Prostate gland (tissue), 2 donors: ENCODE data around the gene TMCC1.

ENCODE experiments used
- POLR2A ChIP-seq: fragments of 450-650 bp; IDR thresholded peaks from one replicate; pipeline ENCODE4 v1.6.1; 2016; ENCODE audit warnings: antibody characterized with exemption, mild to moderate bottlenecking
- TF ChIP-seq, protein P1 (sequence below), 4 experiments: fragments of 200-600 bp in 2 of 4; fragments of 450-650 bp in 2 of 4; sonication (generic) in 2 of 4; IDR thresholded peaks; 1 replicate in 3 of 4; 2 replicates in 1 of 4; pipeline ENCODE4 v1.5.1; 2016 to 2019; ENCODE audit warnings: antibody characterized with exemption in 4 of 4, mild to moderate bottlenecking in 2 of 4, moderate library complexity in 2 of 4

DNA sequence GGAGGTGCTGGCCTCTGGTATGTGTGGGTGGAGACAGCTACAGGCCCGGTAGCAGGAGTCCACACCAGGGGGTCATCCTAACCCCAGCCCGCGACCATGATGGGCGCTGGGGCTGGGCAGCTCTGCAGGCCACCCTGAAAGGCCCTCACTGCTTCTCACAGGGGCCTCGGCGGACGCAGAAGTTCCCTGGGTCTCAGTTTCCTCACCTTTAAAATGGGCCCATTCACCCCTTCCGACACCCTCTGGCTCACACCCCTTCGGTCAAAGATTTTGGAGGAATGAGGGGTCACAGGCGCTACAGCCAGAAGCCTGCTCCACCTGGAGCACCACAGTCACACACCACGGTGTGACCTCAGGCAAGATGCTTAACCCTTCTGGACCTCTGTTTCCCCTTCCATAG lies 295.0 kb downstream of the TMCC1 start:
- TF ChIP-seq, protein P1, sequence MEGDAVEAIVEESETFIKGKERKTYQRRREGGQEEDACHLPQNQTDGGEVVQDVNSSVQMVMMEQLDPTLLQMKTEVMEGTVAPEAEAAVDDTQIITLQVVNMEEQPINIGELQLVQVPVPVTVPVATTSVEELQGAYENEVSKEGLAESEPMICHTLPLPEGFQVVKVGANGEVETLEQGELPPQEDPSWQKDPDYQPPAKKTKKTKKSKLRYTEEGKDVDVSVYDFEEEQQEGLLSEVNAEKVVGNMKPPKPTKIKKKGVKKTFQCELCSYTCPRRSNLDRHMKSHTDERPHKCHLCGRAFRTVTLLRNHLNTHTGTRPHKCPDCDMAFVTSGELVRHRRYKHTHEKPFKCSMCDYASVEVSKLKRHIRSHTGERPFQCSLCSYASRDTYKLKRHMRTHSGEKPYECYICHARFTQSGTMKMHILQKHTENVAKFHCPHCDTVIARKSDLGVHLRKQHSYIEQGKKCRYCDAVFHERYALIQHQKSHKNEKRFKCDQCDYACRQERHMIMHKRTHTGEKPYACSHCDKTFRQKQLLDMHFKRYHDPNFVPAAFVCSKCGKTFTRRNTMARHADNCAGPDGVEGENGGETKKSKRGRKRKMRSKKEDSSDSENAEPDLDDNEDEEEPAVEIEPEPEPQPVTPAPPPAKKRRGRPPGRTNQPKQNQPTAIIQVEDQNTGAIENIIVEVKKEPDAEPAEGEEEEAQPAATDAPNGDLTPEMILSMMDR (IDR thresholded peaks at IDR 0.05) = no peak
- TF ChIP-seq POLR2A = no peak
